WI38 (cell line): ENCODE results near the gene TPM2.

Source experiments
- H3K4me3 ChIP-seq: 2 replicates; pipeline ENCODE4 v1.5.1; 2011; ENCODE audit warnings: low read depth, mild to moderate bottlenecking, control low read depth, low read length
- TF ChIP-seq, protein P1 (sequence below): IDR thresholded peaks from 2 replicates; pipeline ENCODE4 v1.5.1; 2012; ENCODE audit warnings: low read depth, mild to moderate bottlenecking, control low read depth, low read length

TPM2 gene

GRCh38 chr9:35682520-35683315 lies 7.0 kb downstream of the TPM2 start:
- H3K4me3 ChIP-seq: no peak overlapping the region

GRCh38 chr9:35682051-35682450 lies 7.7 kb downstream of the TPM2 start:
- TF ChIP-seq, protein P1, sequence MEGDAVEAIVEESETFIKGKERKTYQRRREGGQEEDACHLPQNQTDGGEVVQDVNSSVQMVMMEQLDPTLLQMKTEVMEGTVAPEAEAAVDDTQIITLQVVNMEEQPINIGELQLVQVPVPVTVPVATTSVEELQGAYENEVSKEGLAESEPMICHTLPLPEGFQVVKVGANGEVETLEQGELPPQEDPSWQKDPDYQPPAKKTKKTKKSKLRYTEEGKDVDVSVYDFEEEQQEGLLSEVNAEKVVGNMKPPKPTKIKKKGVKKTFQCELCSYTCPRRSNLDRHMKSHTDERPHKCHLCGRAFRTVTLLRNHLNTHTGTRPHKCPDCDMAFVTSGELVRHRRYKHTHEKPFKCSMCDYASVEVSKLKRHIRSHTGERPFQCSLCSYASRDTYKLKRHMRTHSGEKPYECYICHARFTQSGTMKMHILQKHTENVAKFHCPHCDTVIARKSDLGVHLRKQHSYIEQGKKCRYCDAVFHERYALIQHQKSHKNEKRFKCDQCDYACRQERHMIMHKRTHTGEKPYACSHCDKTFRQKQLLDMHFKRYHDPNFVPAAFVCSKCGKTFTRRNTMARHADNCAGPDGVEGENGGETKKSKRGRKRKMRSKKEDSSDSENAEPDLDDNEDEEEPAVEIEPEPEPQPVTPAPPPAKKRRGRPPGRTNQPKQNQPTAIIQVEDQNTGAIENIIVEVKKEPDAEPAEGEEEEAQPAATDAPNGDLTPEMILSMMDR: no peak
- H3K4me3 ChIP-seq: no peak overlapping the region

More at GRCh38 chr9:35682520-35683315, 7.0 kb downstream of the TPM2 start:
- TF ChIP-seq, protein P1: no peak

- TF ChIP-seq, protein P1: no peak
- no peak overlapping the region for H3K4me3 ChIP-seq
Observed at GRCh38 chr9:35681341-35682002, 8.3 kb downstream of the TPM2 start.

DNA sequence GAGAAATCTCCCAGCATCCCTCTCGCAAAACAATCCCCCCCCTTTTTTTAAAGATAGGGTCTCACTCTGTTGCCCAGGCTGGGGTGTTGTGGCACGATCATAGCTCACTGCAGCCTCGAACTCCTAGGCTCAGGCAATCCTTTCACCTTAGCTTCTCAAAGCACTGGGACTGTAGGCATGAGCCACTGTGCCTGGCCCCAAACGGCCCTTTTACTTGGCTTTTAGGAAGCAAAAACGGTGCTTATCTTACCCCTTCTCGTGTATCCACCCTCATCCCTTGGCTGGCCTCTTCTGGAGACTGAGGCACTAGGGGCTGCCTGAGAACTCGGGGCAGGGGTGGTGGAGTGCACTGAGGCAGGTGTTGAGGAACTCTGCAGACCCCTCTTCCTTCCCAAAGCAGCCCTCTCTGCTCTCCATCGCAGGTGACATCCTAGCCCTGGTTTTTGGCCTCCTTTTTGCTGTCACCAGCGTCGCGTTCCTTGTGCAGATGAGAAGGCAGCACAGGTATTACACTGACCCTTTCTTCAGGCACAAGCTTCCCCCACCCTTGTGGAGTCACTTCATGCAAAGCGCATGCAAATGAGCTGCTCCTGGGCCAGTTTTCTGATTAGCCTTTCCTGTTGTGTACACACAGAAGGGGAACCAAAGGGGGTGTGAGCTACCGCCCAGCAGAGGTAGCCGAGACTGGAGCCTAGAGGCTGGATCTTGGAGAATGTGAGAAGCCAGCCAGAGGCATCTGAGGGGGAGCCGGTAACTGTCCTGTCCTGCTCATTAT lies 9.2 kb downstream of the TPM2 start:
- TF ChIP-seq, protein P1: no peak
- no peak overlapping the region for H3K4me3 ChIP-seq

DNA sequence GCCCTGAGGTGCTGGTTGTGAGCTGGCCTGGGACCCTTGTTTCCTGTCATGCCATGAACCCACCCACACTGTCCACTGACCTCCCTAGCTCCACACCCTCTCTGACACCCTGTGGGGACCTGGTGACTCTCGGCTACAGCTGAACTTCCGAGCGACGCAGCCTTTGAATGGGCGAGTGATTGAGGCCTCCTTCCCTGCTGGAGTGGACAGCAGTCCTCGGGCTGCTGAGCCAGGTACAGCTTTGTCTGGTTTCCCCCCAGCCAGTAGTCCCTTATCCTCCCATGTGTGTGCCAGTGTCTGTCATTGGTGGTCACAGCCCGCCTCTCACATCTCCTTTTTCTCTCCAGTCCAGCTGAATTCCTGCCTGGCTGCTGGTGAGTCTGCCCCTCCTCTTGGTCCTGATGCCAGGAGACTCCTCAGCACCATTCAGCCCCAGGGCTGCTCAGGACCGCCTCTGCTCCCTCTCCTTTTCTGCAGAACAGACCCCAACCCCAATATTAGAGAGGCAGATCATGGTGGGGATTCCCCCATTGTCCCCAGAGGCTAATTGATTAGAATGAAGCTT lies 9.9 kb downstream of the TPM2 start:
- no peak overlapping the region for H3K4me3 ChIP-seq
- TF ChIP-seq, protein P1: no peak

GRCh38 chr9:35679091-35679490 lies 10.6 kb downstream of the TPM2 start:
- H3K4me3 ChIP-seq: no peak overlapping the region
- TF ChIP-seq, protein P1: no peak
